Sigmoid colon (tissue), 4 donors: ENCODE results near the gene NOTCH1.

Source experiments
- EP300 ChIP-seq, 4 donors: sonication (generic); formaldehyde crosslinking; IDR thresholded peaks; one replicate each; pipeline ENCODE4 v1.6.1; 2017; ENCODE audit warnings: antibody characterized with exemption in 4 of 4
- POLR2AphosphoS5 ChIP-seq, 4 donors: sonication (generic); formaldehyde crosslinking; IDR thresholded peaks; one replicate each; pipeline ENCODE4 v1.6.1; 2017; ENCODE audit warnings: antibody characterized with exemption in 4 of 4
- TF ChIP-seq, protein P1 (sequence below), 4 experiments: fragments of 450-650 bp in 3 of 4; fragments of 200-600 bp in 1 of 4; IDR thresholded peaks; one replicate each; pipeline ENCODE4 v1.5.1; 2016 to 2019; ENCODE audit warnings: antibody characterized with exemption in 4 of 4, mild to moderate bottlenecking in 3 of 4, moderate library complexity in 2 of 4

DNA sequence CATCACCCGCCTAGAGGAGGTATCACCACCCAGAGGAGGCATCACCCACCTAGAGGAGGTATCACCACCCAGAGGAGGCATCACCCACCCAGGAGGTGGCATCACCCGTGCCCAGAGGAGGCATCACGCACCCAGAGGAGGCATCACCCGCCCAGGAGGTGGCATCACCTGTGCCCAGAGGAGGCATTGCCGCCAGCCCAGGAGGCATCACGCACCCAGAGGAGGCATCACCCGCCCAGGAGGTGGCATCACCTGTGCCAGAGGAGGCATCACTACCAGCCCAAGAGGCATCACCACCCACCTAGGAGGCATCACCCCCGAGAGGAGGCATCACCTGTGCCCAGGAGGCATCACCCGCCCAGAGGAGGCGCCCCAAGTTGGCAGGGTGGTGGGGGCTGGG is 2.6 kb downstream of the NOTCH1 start:
- TF ChIP-seq POLR2AphosphoS5 (IDR thresholded peaks at IDR 0.05) (no peak), EP300 (IDR thresholded peaks at IDR 0.05) (no peak)
- TF ChIP-seq, protein P1, sequence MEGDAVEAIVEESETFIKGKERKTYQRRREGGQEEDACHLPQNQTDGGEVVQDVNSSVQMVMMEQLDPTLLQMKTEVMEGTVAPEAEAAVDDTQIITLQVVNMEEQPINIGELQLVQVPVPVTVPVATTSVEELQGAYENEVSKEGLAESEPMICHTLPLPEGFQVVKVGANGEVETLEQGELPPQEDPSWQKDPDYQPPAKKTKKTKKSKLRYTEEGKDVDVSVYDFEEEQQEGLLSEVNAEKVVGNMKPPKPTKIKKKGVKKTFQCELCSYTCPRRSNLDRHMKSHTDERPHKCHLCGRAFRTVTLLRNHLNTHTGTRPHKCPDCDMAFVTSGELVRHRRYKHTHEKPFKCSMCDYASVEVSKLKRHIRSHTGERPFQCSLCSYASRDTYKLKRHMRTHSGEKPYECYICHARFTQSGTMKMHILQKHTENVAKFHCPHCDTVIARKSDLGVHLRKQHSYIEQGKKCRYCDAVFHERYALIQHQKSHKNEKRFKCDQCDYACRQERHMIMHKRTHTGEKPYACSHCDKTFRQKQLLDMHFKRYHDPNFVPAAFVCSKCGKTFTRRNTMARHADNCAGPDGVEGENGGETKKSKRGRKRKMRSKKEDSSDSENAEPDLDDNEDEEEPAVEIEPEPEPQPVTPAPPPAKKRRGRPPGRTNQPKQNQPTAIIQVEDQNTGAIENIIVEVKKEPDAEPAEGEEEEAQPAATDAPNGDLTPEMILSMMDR (IDR thresholded peaks at IDR 0.05), result no peak
